ENCODE data around the gene LDHAL6B. TPM values are rescaled to one million over a fixed set of nuclear protein-coding genes. Genes with fewer than 3 reads are reported as not detected.

The LDHAL6B gene
- polyA plus RNA-seq, 3 donors: not detected

GRCh38 chr15:59199626-59200465 is 6.8 kb upstream of the LDHAL6B start:
- no peak for TF ChIP-seq CTCF (IDR thresholded peaks at IDR 0.05)
- no peaks in the 10 kb centered on the region for H4K20me1 ChIP-seq (ENCODE audit: insufficient read depth, low read length)
- Mint-ChIP-seq H3K4me3 (no peak overlapping the region), H3K4me1 (peaks cover 10% of the 10 kb centered on the region), H3K27ac (peak overlapping the region in 2 of 7 donors; percentile 51 to 63), H3K9me3 (peaks cover 0 to 2% (median 0%) of the 10 kb centered on the region in 7 donors), H3K27me3 (ENCODE audit: low read depth in 3 of 3) (no peaks in the 10 kb centered on the region), H3K36me3 (peaks cover 49 to 67% of the 10 kb centered on the region in 2 donors)
- peaks cover 8 to 12% of the 10 kb centered on the region in 2 donors for H3K4me1 ChIP-seq (ENCODE audit: control insufficient read depth in 1 of 2, insufficient read depth in 2 of 2, low read length in 2 of 2)
- H3K27ac ChIP-seq (ENCODE audit: low read depth in 1 of 2, low read length in 2 of 2): no peak overlapping the region
- no peak for DNase-seq
- H3K4me2 ChIP-seq (replicated peaks; ENCODE audit: extremely low read depth, low read length, poor library complexity, severe bottlenecking): no peak overlapping the region
- H3K79me2 ChIP-seq (ENCODE audit: insufficient read depth, low read length): no peaks in the 10 kb centered on the region
- H3K9me3 ChIP-seq (replicated peaks in 1 of 2; ENCODE audit: control insufficient read depth in 1 of 2, insufficient read depth in 1 of 2, low read length in 2 of 2): no peaks in the 10 kb centered on the region
- intact Hi-C loops (cut with micrococcal nuclease): no loop called here
- H3K36me3 ChIP-seq (replicated peaks in 1 of 2; ENCODE audit: control insufficient read depth in 1 of 2, insufficient read depth in 2 of 2, low read length in 2 of 2): peaks cover 30 to 53% of the 10 kb centered on the region in 2 donors
- no peak overlapping the region for H3K4me3 ChIP-seq (replicated peaks in 1 of 3; ENCODE audit: low read depth in 2 of 3, low read length in 3 of 3)
- WGBS (ENCODE audit: insufficient coverage): 98% methylated on average over 7 of the region's 10 CpGs
- H2AFZ ChIP-seq (ENCODE audit: insufficient read depth, low read depth, low read length, poor library complexity, severe bottlenecking): no peak overlapping the region
- H3K9ac ChIP-seq (ENCODE audit: insufficient read depth, low read length, poor library complexity, severe bottlenecking): no peak overlapping the region
- H3K27me3 ChIP-seq (ENCODE audit: control insufficient read depth in 2 of 2, insufficient read depth in 2 of 2, low read length in 2 of 2): no peaks in the 10 kb centered on the region

GRCh38 chr15:59200560-59200959 is 6.1 kb upstream of the LDHAL6B start:
- peaks cover 49 to 67% of the 10 kb centered on the region in 2 donors for H3K36me3 Mint-ChIP-seq
- Histone ChIP-seq H3K9me3 (replicated peaks in 1 of 2; ENCODE audit: control insufficient read depth in 1 of 2, insufficient read depth in 1 of 2, low read length in 2 of 2) (no peaks in the 10 kb centered on the region), H3K4me3 (replicated peaks in 1 of 3; ENCODE audit: low read depth in 2 of 3, low read length in 3 of 3) (no peak overlapping the region), H3K79me2 (ENCODE audit: insufficient read depth, low read length) (no peaks in the 10 kb centered on the region), H3K27ac (ENCODE audit: low read depth in 1 of 2, low read length in 2 of 2) (no peak overlapping the region), H3K4me2 (replicated peaks; ENCODE audit: extremely low read depth, low read length, poor library complexity, severe bottlenecking) (no peak overlapping the region), H3K27me3 (ENCODE audit: control insufficient read depth in 2 of 2, insufficient read depth in 2 of 2, low read length in 2 of 2) (no peaks in the 10 kb centered on the region), H3K4me1 (ENCODE audit: control insufficient read depth in 1 of 2, insufficient read depth in 2 of 2, low read length in 2 of 2) (peaks cover 8 to 12% of the 10 kb centered on the region in 2 donors), H3K9ac (ENCODE audit: insufficient read depth, low read length, poor library complexity, severe bottlenecking) (no peak overlapping the region), H3K36me3 (replicated peaks in 1 of 2; ENCODE audit: control insufficient read depth in 1 of 2, insufficient read depth in 2 of 2, low read length in 2 of 2) (peaks cover 29 to 53% of the 10 kb centered on the region in 2 donors), H4K20me1 (ENCODE audit: insufficient read depth, low read length) (no peaks in the 10 kb centered on the region), H2AFZ (ENCODE audit: insufficient read depth, low read depth, low read length, poor library complexity, severe bottlenecking) (no peak overlapping the region)
- H3K27ac Mint-ChIP-seq: peak overlapping the region in 2 of 7 donors; percentile 51 to 63
- 100% methylated on average over 1 of the region's 9 CpGs for WGBS (ENCODE audit: insufficient coverage)
- no peak for TF ChIP-seq CTCF (IDR thresholded peaks at IDR 0.05)
- H3K4me1 Mint-ChIP-seq: peaks cover 10% of the 10 kb centered on the region
- no peaks in the 10 kb centered on the region for H3K9me3 Mint-ChIP-seq
- H3K4me3 Mint-ChIP-seq: no peak overlapping the region
- no peak for DNase-seq
- intact Hi-C loops (cut with micrococcal nuclease): no loop called here
- H3K27me3 Mint-ChIP-seq (ENCODE audit: low read depth in 3 of 3): no peaks in the 10 kb centered on the region
